AG08396 (cell line): ENCODE results near the gene KIAA1671.

ENCODE experiments used
- DNase-seq: peaks from one replicate; pipeline ENCODE4 v3.0.0; 2012; ENCODE audit warnings: low spot score, mixed read lengths

The KIAA1671 gene

GRCh38 chr22:25014896-25015755, 62.6 kb downstream of the KIAA1671 start:
- DNase-seq, result no peak

- DNase-seq, result no peak
Measured at GRCh38 chr22:25016311-25016710, 63.8 kb downstream of the KIAA1671 start.

- no peak for DNase-seq
Measured at GRCh38 chr22:25018009-25018408, 65.5 kb downstream of the KIAA1671 start.

GRCh38 chr22:25019427-25020184, 67.1 kb downstream of the KIAA1671 start:
- DNase-seq, result no peak

- no peak for DNase-seq
Measured at GRCh38 chr22:25021409-25021808, 68.9 kb downstream of the KIAA1671 start.

- DNase-seq, result no peak
Measured at GRCh38 chr22:25021976-25022711, 69.6 kb downstream of the KIAA1671 start.

GRCh38 chr22:25023879-25024278, 71.4 kb downstream of the KIAA1671 start:
- no peak for DNase-seq

- DNase-seq, result no peak
Measured at GRCh38 chr22:25024895-25025294, 72.4 kb downstream of the KIAA1671 start.

GRCh38 chr22:25025491-25026400, 73.2 kb downstream of the KIAA1671 start:
- no peak for DNase-seq

- no peak for DNase-seq
Measured at GRCh38 chr22:25027043-25027906, 74.8 kb downstream of the KIAA1671 start.

GRCh38 chr22:25027959-25028840, 75.7 kb downstream of the KIAA1671 start:
- no peak for DNase-seq

- DNase-seq, result no peak
Measured at GRCh38 chr22:25028841-25029141, 76.3 kb downstream of the KIAA1671 start.

- DNase-seq, result no peak
Measured at GRCh38 chr22:25029181-25029580, 76.7 kb downstream of the KIAA1671 start.

GRCh38 chr22:25030636-25031035, 78.1 kb downstream of the KIAA1671 start:
- DNase-seq, result no peak

GRCh38 chr22:25032066-25032465, 79.5 kb downstream of the KIAA1671 start:
- no peak for DNase-seq

- no peak for DNase-seq
Measured at GRCh38 chr22:25035715-25036114, 83.2 kb downstream of the KIAA1671 start.

- DNase-seq, result no peak
Measured at GRCh38 chr22:25038239-25038638, 85.7 kb downstream of the KIAA1671 start.

- no peak for DNase-seq
Measured at GRCh38 chr22:25038771-25039170, 86.3 kb downstream of the KIAA1671 start.

GRCh38 chr22:25039255-25039654, 86.7 kb downstream of the KIAA1671 start:
- no peak for DNase-seq

- DNase-seq, result no peak
Measured at GRCh38 chr22:25039754-25040153, 87.2 kb downstream of the KIAA1671 start.
